ENCODE measurements around the gene SCOC. TPM values are rescaled to one million over a fixed set of nuclear protein-coding genes. Genes with fewer than 3 reads are reported as not detected.

SCOC gene
- total and polyA plus RNA-seq, 2 of the 13 experiments (the other 11 are each of a cell fraction or from before 2014, with no cell fraction given) = 43.8 to 65.2 TPM

GRCh38 chr4:140363051-140363450 is 10.4 kb upstream of the SCOC start (continued):
- TF ChIP-seq ZNF251 (CRISPR knock-in tag; IDR thresholded peaks at IDR 0.05) (no peak), ZNF660 (CRISPR knock-in tag; IDR thresholded peaks at IDR 0.05; ENCODE audit: borderline replicate concordance, low read depth) (no peak), PLRG1 (conservative IDR thresholded peaks at IDR 0.05) (no peak), KAT2B (IDR thresholded peaks at IDR 0.05; ENCODE audit: borderline replicate concordance, low read depth, low read length) (no peak), IRF2 (CRISPR knock-in tag; IDR thresholded peaks at IDR 0.05) (0 out of 2 replicates have a peak, but pooled peaks have one; percentile 24), NFAT5 (CRISPR knock-in tag; IDR thresholded peaks at IDR 0.05) (no peak), LCORL (IDR thresholded peaks at IDR 0.05) (no peak), LCORL (CRISPR knock-in tag; IDR thresholded peaks at IDR 0.05) (no peak), ZFP91 (CRISPR knock-in tag; IDR thresholded peaks at IDR 0.05; ENCODE audit: borderline replicate concordance) (no peak; the same call in 1 of the 2 replicates), NFE2L2 (IDR thresholded peaks at IDR 0.05; ENCODE audit: low read length) (no peak), KIAA2018 (CRISPR knock-in tag; IDR thresholded peaks at IDR 0.05; ENCODE audit: borderline replicate concordance) (no peak), XBP1 (CRISPR knock-in tag; IDR thresholded peaks at IDR 0.05) (no peak), RFX1 (IDR thresholded peaks at IDR 0.05) (no peak), ZNF691 (CRISPR knock-in tag; IDR thresholded peaks at IDR 0.05; ENCODE audit: borderline replicate concordance, low read depth) (no peak), ZNF337 (CRISPR knock-in tag; IDR thresholded peaks at IDR 0.05; ENCODE audit: borderline replicate concordance, low read depth) (no peak)
